ENCODE data around the gene SCUBE1. TPM values are rescaled to one million over a fixed set of nuclear protein-coding genes. Genes with fewer than 3 reads are reported as not detected.

SCUBE1 gene
- total RNA-seq, 1 experiment from 2014 or later, result not detected

GRCh38 chr22:43325176-43325575 lies 18.0 kb downstream of the SCUBE1 start:
- no peaks in the 10 kb centered on the region for H3K4me1 ChIP-seq (ENCODE audit: control insufficient read depth, insufficient read depth, low read length)
- BruUV-seq (replicated peaks), result no TSS peak
- no peak overlapping the region for H3K27ac ChIP-seq (ENCODE audit: low read length)
- TF ChIP-seq REST (IDR thresholded peaks at IDR 0.05; ENCODE audit: insufficient read depth in 1 of 2, low read depth in 2 of 2, low read length in 1 of 2), result no peak
- no peak for TF ChIP-seq CTCF (IDR thresholded peaks at IDR 0.05)
- TF ChIP-seq POLR2AphosphoS5 (IDR thresholded peaks at IDR 0.05; ENCODE audit: low read depth, low read length), result no peak
- TF ChIP-seq SIN3A (IDR thresholded peaks at IDR 0.05; ENCODE audit: borderline replicate concordance, insufficient read depth, low read depth, low read length), result no peak
- TF ChIP-seq TCF7L2 (IDR thresholded peaks at IDR 0.05; ENCODE audit: low read depth, low read length), result no peak
- ChIA-PET POLR2A (no interaction called here), CTCF (no interaction called here)
- no peaks in the 10 kb centered on the region; the same call in 1 of the 2 replicates for H3K27me3 ChIP-seq (ENCODE audit: control insufficient read depth, insufficient read depth, low read length)
- intact Hi-C loops (cut with micrococcal nuclease; ENCODE audit: unreplicated experiment) (no loop called here), in situ Hi-C loops (cut with HindIII; ENCODE audit: low pct_unique_long_range_greater_than_20kb, low sequenced_read_pairs) (no loop called here)
- H3K4me3 ChIP-seq (ENCODE audit: low read depth in 2 of 2, low read length in 2 of 2), result no peak overlapping the region
- ATAC-seq (no peak), DNase-seq (ENCODE audit: low read depth, low spot score) (no peak)
- H3K36me3 ChIP-seq (ENCODE audit: control insufficient read depth, insufficient read depth, low read length), result no peaks in the 10 kb centered on the region
- H3K9me3 ChIP-seq (ENCODE audit: control insufficient read depth, insufficient read depth, low read depth, low read length), result no peaks in the 10 kb centered on the region

DNA sequence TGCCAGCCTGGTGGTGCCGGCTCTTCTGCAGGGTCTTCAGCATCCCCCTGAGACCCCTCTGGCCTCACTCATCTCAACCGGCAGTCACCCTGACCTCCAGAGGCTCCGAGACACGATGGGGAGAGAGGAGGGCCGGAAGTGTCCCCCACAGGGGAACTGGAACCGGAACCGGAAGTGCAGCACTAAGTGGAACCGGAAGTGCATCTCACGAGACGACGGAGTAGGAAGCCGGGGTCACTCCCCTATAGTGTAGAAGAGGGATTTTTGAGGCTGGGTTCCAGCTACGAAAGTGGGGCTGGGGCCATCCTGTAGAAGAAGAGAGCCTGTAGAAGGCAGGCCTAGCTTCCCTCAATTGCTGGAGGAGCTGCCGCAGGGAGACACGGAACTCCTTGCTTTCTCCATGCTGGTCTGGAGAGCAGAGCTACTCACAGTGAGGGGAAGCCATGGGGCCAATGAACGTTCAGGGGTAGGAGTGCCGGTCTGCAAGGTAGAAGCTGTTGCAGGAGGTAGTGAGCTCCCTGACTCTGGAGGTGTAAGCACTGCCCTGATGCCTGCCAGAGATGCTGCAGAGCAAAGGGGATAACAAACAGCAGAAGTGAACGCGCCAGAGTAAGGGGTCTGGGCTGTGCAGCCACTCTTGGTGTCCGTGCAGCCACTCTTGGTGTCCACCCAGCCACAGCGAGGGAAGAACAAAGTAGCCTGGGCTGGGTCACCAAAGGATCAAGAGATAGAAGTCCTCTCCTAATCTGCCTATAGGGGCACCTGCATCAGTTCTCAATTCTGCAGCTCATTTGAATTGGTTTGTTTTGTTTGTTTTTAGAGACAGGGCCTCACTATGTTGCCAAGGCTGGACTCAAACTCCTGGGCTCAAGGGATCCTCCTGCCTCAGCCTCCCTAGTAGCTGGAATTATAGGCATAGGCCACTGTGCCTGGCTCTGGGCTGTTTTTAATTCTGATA lies 21.9 kb downstream of the SCUBE1 start:
- no peaks in the 10 kb centered on the region; the same call in 1 of the 2 replicates for H3K27me3 ChIP-seq (ENCODE audit: control insufficient read depth, insufficient read depth, low read length)
- no peak for DNase-seq (ENCODE audit: low read depth, low spot score)
- H3K4me1 ChIP-seq (ENCODE audit: control insufficient read depth, insufficient read depth, low read length), result no peaks in the 10 kb centered on the region
- no peak for ATAC-seq
- no peak overlapping the region for H3K27ac ChIP-seq (ENCODE audit: low read length)
- in situ Hi-C loops (cut with HindIII; ENCODE audit: low pct_unique_long_range_greater_than_20kb, low sequenced_read_pairs), result no loop called here
- H3K36me3 ChIP-seq (ENCODE audit: control insufficient read depth, insufficient read depth, low read length), result no peaks in the 10 kb centered on the region
- no TSS peak for BruUV-seq (replicated peaks)
- no peak overlapping the region for H3K4me3 ChIP-seq (ENCODE audit: low read depth in 2 of 2, low read length in 2 of 2)
- ChIA-PET POLR2A (no interaction called here), CTCF (no interaction called here)
- no peaks in the 10 kb centered on the region for H3K9me3 ChIP-seq (ENCODE audit: control insufficient read depth, insufficient read depth, low read depth, low read length)
- no peak for TF ChIP-seq TCF7L2 (IDR thresholded peaks at IDR 0.05; ENCODE audit: low read depth, low read length)
- no peak for TF ChIP-seq SIN3A (IDR thresholded peaks at IDR 0.05; ENCODE audit: borderline replicate concordance, insufficient read depth, low read depth, low read length)
- TF ChIP-seq POLR2AphosphoS5 (IDR thresholded peaks at IDR 0.05; ENCODE audit: low read depth, low read length), result no peak
- TF ChIP-seq CTCF (IDR thresholded peaks at IDR 0.05), result no peak
- intact Hi-C loops (cut with micrococcal nuclease; ENCODE audit: unreplicated experiment), result no loop called here
